IPS DF 4.7 (cell line): Measurements from ENCODE around the gene LIPH.
"Not testable (repeated sequence)": the region's sequence is repeated elsewhere in the genome, so short reads cannot be mapped to it uniquely, and the experiment has no call there.

Experiments
- DNase-seq: peaks from one replicate; pipeline ENCODE4 v3.0.0-alpha.2; 2013; ENCODE audit warnings: low spot score; ENCODE audit errors: extremely low read depth

LIPH gene

GRCh38 chr3:185488465-185488864, 63.9 kb downstream of the LIPH start:
- DNase-seq: no peak

GRCh38 chr3:185486394-185486793, 66.0 kb downstream of the LIPH start:
- DNase-seq: no peak

GRCh38 chr3:185484296-185484695, 68.1 kb downstream of the LIPH start:
- DNase-seq: no peak

- no peak for DNase-seq
Observed at GRCh38 chr3:185479373-185479945, 72.9 kb downstream of the LIPH start.

GRCh38 chr3:185477316-185477715, 75.1 kb downstream of the LIPH start:
- DNase-seq: no peak

- DNase-seq: not testable (repeated sequence)
Observed at GRCh38 chr3:185474922-185475321, 77.5 kb downstream of the LIPH start.

- DNase-seq: no peak
Observed at GRCh38 chr3:185473290-185473815, 79.0 kb downstream of the LIPH start.

GRCh38 chr3:185470323-185470722, 82.1 kb downstream of the LIPH start:
- peak; percentile 36 for DNase-seq

- no peak for DNase-seq
Observed at GRCh38 chr3:185469542-185469941, 82.8 kb downstream of the LIPH start.

GRCh38 chr3:185466123-185466522, 86.3 kb downstream of the LIPH start:
- DNase-seq: not testable (repeated sequence)

GRCh38 chr3:185465471-185465870, 86.9 kb downstream of the LIPH start:
- no peak for DNase-seq

GRCh38 chr3:185460719-185461350, 91.6 kb downstream of the LIPH start:
- no peak for DNase-seq

- no peak for DNase-seq
Observed at GRCh38 chr3:185460309-185460708, 92.1 kb downstream of the LIPH start.

GRCh38 chr3:185457376-185457775, 95.0 kb downstream of the LIPH start:
- no peak for DNase-seq
